Measurements from ENCODE around the gene MYO5A. TPM values are rescaled to one million over a fixed set of nuclear protein-coding genes. Genes with fewer than 3 reads are reported as not detected.

Gene MYO5A
- total RNA-seq, 1 experiment from 2014 or later, result 21.8 TPM

DNA sequence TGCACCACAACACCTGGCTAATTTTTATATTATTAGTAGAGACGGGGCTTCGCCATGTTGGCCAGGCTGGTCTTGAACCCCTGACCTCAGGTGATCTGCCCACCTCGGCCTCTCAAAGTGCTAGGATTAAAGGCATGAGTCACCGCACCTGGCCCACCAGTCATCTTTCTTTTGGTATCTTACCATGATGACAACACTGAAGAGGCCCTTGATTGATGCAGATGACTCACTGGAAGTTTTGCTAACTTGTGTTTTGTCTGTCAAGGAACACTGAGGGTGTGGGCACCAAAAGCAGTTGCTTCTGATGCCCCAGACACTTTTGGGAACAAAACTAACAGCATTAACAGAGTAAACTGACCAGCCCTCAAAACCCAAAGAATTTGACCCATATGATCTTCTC lies 88.3 kb downstream of the MYO5A start:
- Histone ChIP-seq H4K8ac (replicated peaks; ENCODE audit: insufficient read length, low read depth, low read length) (no peak overlapping the region), H3K4me2 (ENCODE audit: insufficient read depth, insufficient read length, low read length) (no peak overlapping the region), H3K18ac (ENCODE audit: insufficient read length, low read depth, low read length) (no peak overlapping the region), H3K4ac (ENCODE audit: low read depth, low read length) (no peak overlapping the region), H3K9ac (ENCODE audit: extremely low read depth, insufficient read length, low read length) (no peak overlapping the region), H2BK120ac (ENCODE audit: low read depth, low read length, poor library complexity, severe bottlenecking) (no peak overlapping the region), H2AK5ac (ENCODE audit: insufficient read length, low read length) (no peak overlapping the region), H4K91ac (ENCODE audit: insufficient read length, low read depth, low read length) (no peak overlapping the region), H3T11ph (ENCODE audit: low read length) (no peak overlapping the region), H2BK15ac (ENCODE audit: low read depth, low read length) (no peak overlapping the region), H3K23me2 (ENCODE audit: insufficient read length, low read depth, low read length, poor library complexity, severe bottlenecking) (no peaks in the 10 kb centered on the region), H2BK12ac (ENCODE audit: insufficient read length, low read depth, low read length) (no peak overlapping the region), H4K5ac (ENCODE audit: insufficient read length, low read depth, low read length) (no peak overlapping the region), H4K20me1 (ENCODE audit: control insufficient read depth, insufficient read depth, insufficient read length) (no peaks in the 10 kb centered on the region), H3K23ac (ENCODE audit: insufficient read length, low read depth, low read length) (no peak overlapping the region), H2BK5ac (ENCODE audit: insufficient read length, low read length) (no peak overlapping the region), H3K79me1 (ENCODE audit: insufficient read depth, low read depth, low read length, poor library complexity, severe bottlenecking) (no peaks in the 10 kb centered on the region), H2BK20ac (ENCODE audit: low read depth, low read length, poor library complexity, severe bottlenecking) (no peak overlapping the region), H2AFZ (ENCODE audit: low read length) (no peak overlapping the region), H3K4me1 (ENCODE audit: insufficient read depth, low read length) (no peaks in the 10 kb centered on the region; the same call in 1 of the 2 replicates), H3K14ac (ENCODE audit: insufficient read depth, low read length) (no peak overlapping the region), H3K9me3 (ENCODE audit: control insufficient read depth, low read depth, low read length) (no peaks in the 10 kb centered on the region), H3K79me2 (ENCODE audit: insufficient read depth, low read length) (peaks cover 2% of the 10 kb centered on the region; the same call in 1 of the 2 replicates), H3K27ac (ENCODE audit: insufficient read length, low read depth, low read length) (no peak overlapping the region), H3K56ac (ENCODE audit: insufficient read length, low read depth, low read length) (no peak overlapping the region), H3K27me3 (ENCODE audit: insufficient read depth, low read length) (no peaks in the 10 kb centered on the region)
- Mint-ChIP-seq H3K27me3 (ENCODE audit: low read depth) (no peaks in the 10 kb centered on the region; the same call in 1 of the 2 replicates), H3K4me1 (peaks cover 13 to 17% of the 10 kb centered on the region in 2 experiments), H3K36me3 (ENCODE audit: insufficient read depth in 1 of 3, low read depth in 3 of 3) (peaks cover 2 to 4% (median 4%) of the 10 kb centered on the region in 3 experiments; a peak in 5 of 7 replicates), H3K4me3 (no peak overlapping the region), H3K9me3 (peaks cover 2% of the 10 kb centered on the region in 2 experiments), H3K27ac (no peak overlapping the region)
- TF ChIP-seq, protein P1, sequence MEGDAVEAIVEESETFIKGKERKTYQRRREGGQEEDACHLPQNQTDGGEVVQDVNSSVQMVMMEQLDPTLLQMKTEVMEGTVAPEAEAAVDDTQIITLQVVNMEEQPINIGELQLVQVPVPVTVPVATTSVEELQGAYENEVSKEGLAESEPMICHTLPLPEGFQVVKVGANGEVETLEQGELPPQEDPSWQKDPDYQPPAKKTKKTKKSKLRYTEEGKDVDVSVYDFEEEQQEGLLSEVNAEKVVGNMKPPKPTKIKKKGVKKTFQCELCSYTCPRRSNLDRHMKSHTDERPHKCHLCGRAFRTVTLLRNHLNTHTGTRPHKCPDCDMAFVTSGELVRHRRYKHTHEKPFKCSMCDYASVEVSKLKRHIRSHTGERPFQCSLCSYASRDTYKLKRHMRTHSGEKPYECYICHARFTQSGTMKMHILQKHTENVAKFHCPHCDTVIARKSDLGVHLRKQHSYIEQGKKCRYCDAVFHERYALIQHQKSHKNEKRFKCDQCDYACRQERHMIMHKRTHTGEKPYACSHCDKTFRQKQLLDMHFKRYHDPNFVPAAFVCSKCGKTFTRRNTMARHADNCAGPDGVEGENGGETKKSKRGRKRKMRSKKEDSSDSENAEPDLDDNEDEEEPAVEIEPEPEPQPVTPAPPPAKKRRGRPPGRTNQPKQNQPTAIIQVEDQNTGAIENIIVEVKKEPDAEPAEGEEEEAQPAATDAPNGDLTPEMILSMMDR (conservative IDR thresholded peaks at IDR 0.05), result no peak
- DNase-seq, result no peak
- WGBS (ENCODE audit: extremely low coverage, insufficient read length, low lambda C conversion rate), result no CpG with 5 or more reads among the region's 4 CpGs
